ENCODE results near the gene ROBO3.

ROBO3 gene

DNA sequence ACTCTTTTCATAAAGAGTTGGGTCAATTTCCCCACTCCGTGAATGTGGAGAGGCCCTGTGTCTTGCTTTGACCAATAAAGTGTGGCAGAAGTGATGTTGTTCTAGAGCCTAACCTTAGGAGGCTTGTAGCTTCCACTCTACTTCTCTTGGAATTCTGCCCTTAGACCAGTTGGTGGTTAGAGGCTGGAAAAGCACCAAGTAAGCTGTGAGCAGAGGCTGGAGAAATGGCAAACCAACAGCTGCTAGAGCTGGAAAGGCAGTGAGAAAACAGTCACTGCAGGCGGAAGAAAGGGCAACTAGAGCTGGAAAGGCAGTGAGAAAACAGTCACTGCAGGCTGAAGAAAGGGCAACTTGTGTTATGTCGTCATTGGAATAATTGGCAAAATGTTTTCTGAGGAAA, 35.2 kb upstream of the ROBO3 start:
- Histone ChIP-seq H3K27me3 (peaks cover 0 to 10% of the 10 kb centered on the region in 2 donors), H3K27ac (no peak overlapping the region), H3K4me1 (no peaks in the 10 kb centered on the region), H3K4me3 (no peak overlapping the region), H3K36me3 (no peaks in the 10 kb centered on the region), H3K9me3 (no peaks in the 10 kb centered on the region)
- intact Hi-C loops (cut with DNase I; ENCODE audit: low total_unique reads): loop anchor here (10.0 kb wide), 1 partner anchor 165 kb away; no protein-coding TSS in a partner anchor
- DNase-seq: no peak
- TF ChIP-seq CTCF (IDR thresholded peaks at IDR 0.05): no peak

DNA sequence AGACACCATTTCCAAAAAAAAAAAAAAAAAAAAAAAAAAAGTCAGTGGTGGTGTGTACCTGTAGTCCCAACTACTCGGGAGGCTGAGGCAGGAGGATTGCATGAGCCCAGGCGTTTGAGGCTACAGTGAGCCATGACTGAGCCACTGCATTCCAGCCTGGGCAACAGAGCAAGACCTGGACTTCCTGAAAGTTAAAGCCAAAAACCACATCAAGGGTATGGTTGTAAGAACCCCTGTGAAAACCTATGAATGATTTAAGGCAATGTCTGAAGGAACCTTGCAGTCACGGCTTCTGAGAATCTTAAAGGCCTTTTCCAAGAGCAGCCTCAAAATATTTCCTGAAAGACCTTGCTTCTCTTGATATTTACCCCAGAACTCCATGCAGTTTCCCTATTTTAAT, 34.5 kb upstream of the ROBO3 start:
- TF ChIP-seq CTCF (IDR thresholded peaks at IDR 0.05): no peak
- no peak overlapping the region for H3K4me3 ChIP-seq
- H3K9me3 ChIP-seq: no peaks in the 10 kb centered on the region
- intact Hi-C loops (cut with DNase I; ENCODE audit: low total_unique reads): loop anchor here (10.0 kb wide), 1 partner anchor 166 kb away; no protein-coding TSS in a partner anchor
- H3K36me3 ChIP-seq: no peaks in the 10 kb centered on the region
- H3K27ac ChIP-seq: no peak overlapping the region
- H3K27me3 ChIP-seq: peaks cover 0 to 10% of the 10 kb centered on the region in 2 donors
- DNase-seq: no peak
- H3K4me1 ChIP-seq: no peaks in the 10 kb centered on the region

DNA sequence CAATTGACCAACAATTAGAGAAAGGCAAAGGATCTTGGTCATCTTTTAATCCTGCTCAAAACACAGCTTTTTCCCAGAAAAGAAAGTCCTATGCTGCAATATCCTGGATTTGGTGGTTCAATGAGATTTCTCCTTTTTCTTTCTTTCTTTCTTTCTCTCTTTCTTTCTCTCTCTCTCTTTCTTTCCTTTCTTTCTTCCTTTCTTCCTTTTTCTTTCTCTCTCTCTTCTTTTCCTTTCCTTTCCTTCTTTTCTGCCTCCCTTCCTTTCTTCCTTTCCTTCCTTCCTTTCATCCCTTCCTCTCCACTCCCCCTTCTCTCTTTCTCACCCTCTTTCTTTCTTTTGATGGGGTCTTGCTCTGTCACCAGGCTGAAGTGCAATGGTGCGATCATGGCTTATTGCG, 33.3 kb upstream of the ROBO3 start:
- peaks cover 0 to 3% (median 0%) of the 10 kb centered on the region in 4 donors for H3K4me1 ChIP-seq
- no peak overlapping the region for H3K27ac ChIP-seq
- no peaks in the 10 kb centered on the region for H3K36me3 ChIP-seq
- H3K9me3 ChIP-seq: no peaks in the 10 kb centered on the region
- intact Hi-C loops (cut with DNase I; ENCODE audit: low total_unique reads): loop anchor here (10.0 kb wide), 1 partner anchor 167 kb away; no protein-coding TSS in a partner anchor
- H3K4me3 ChIP-seq: no peak overlapping the region
- H3K27me3 ChIP-seq: peaks cover 0 to 5% of the 10 kb centered on the region in 2 donors
- DNase-seq: no peak
- no peak for TF ChIP-seq CTCF (IDR thresholded peaks at IDR 0.05)

- H3K27me3 ChIP-seq: peaks cover 0 to 2% of the 10 kb centered on the region in 2 donors
- no peaks in the 10 kb centered on the region for H3K36me3 ChIP-seq
- no peak overlapping the region for H3K27ac ChIP-seq
- no peaks in the 10 kb centered on the region for H3K9me3 ChIP-seq
- no peak for TF ChIP-seq CTCF (IDR thresholded peaks at IDR 0.05)
- DNase-seq: no peak
- H3K4me1 ChIP-seq: peaks cover 0 to 6% (median 1%) of the 10 kb centered on the region in 4 donors
- intact Hi-C loops (cut with DNase I; ENCODE audit: low total_unique reads): loop anchor here (10.0 kb wide), 1 partner anchor 168 kb away; no protein-coding TSS in a partner anchor
- H3K4me3 ChIP-seq: no peak overlapping the region
Measured at GRCh38 chr11:124832571-124832970, 32.7 kb upstream of the ROBO3 start.

DNA sequence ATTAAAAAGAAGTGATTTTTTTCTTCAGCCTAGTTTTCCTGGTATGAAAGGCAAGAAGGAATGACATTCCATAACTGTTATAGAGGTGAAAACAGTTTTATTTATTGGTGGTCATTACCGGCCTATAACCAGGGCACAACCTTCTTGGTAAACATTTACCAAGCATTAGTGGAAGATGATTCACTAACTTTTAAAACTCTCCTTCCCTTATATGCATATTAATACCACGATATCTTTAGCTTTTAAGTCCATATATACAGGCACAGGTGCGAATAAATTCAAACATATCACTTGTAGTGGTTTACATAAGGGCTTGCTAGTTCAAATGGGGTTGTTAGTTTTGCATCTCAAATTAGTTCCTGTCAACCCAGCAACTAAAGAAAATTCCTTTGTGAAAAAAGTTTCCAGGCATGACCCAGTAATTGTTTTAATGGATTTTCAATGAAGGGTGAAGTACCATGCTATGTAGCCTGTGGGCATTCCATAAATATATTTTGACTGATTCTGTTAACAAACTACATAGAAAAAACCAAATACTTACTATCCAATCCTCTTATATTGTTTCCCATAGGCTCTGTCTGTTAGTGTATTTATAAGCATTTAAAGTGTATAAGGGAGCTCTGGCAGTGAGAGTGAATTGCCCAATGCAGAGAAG, 30.6 kb upstream of the ROBO3 start:
- TF ChIP-seq CTCF (IDR thresholded peaks at IDR 0.05): no peak
- intact Hi-C loops (cut with DNase I; ENCODE audit: low total_unique reads): loop anchor here (5.0 to 10.0 kb wide), 3 partner anchors 32 to 192 kb away; partner anchors contain the start of gene MSANTD2
- Histone ChIP-seq H3K9me3 (no peaks in the 10 kb centered on the region), H3K36me3 (no peaks in the 10 kb centered on the region), H3K4me3 (no peak overlapping the region), H3K27ac (no peak overlapping the region), H3K4me1 (peaks cover 0 to 15% (median 9%) of the 10 kb centered on the region in 4 donors), H3K27me3 (peaks cover 0 to 20% of the 10 kb centered on the region in 2 donors)
- no peak for DNase-seq

Measured in tibial artery (tissue), 4 donors.